A673 (cell line): ENCODE results near the gene SNCAIP. TPM values are rescaled to one million over a fixed set of nuclear protein-coding genes. Genes with fewer than 3 reads are reported as not detected.

Experiments used
- BruUV-seq: library from RNA; stranded (reverse); fragments of 400-500 nt; replicated peaks from 2 replicates; lab custom pipeline; 2021; lab: Mats Ljungman, UMichigan
- CTCF ChIA-PET: fragments of 300-600 bp; sonication (Branson Sonifier 250); formaldehyde crosslinking; loops from one replicate; lab custom pipeline; 2022; ENCODE audit warnings: antibody characterized with exemption; lab: Charles Lee
- POLR2A ChIA-PET: fragments of 300-600 bp; sonication (Branson Sonifier 250); formaldehyde crosslinking; loops from one replicate; lab custom pipeline; 2022; ENCODE audit warnings: antibody characterized with exemption; ENCODE audit not compliant: low non-redundant PET; lab: Charles Lee
- DNase-seq: peaks from one replicate; pipeline ENCODE4 v3.0.0-alpha.2; 2015; ENCODE audit warnings: low spot score
- H3K27ac ChIP-seq: fragments of 200-600 bp; sonication (generic); 2 replicates; pipeline ENCODE4 v1.5.1; 2016; ENCODE audit warnings: mixed run types, low read depth, mild to moderate bottlenecking, mixed read lengths, antibody characterized with exemption, low read length; ENCODE audit not compliant: poor library complexity, severe bottlenecking
- H3K27me3 ChIP-seq: fragments of 200-600 bp; sonication (generic); replicated peaks from 2 replicates; pipeline ENCODE4 v1.6.1; 2017; ENCODE audit warnings: mixed run types, low read depth, mild to moderate bottlenecking, mixed read lengths, antibody characterized with exemption, low read length; ENCODE audit not compliant: insufficient read depth, poor library complexity
- H3K36me3 ChIP-seq: fragments of 200-600 bp; sonication (generic); 2 replicates; pipeline ENCODE4 v1.6.1; 2016; ENCODE audit warnings: mixed run types, mild to moderate bottlenecking, mixed read lengths, antibody characterized with exemption, low read length; ENCODE audit not compliant: insufficient read depth, poor library complexity, severe bottlenecking
- H3K4me1 ChIP-seq: fragments of 200-600 bp; sonication (generic); 2 replicates; pipeline ENCODE4 v1.6.1; 2017; ENCODE audit warnings: mixed run types, mild to moderate bottlenecking, mixed read lengths, antibody characterized with exemption, low read length; ENCODE audit not compliant: insufficient read depth, poor library complexity, severe bottlenecking
- H3K4me3 ChIP-seq: fragments of 200-600 bp; sonication (generic); 2 replicates; pipeline ENCODE4 v1.5.1; 2016; ENCODE audit warnings: low read depth, mixed run types, mild to moderate bottlenecking, mixed read lengths, low read length; ENCODE audit not compliant: poor library complexity, severe bottlenecking
- H3K9me3 ChIP-seq: fragments of 200-600 bp; sonication (generic); 2 replicates; pipeline ENCODE4 v1.6.1; 2016; ENCODE audit warnings: mixed run types, low read depth, mild to moderate bottlenecking, mixed read lengths, antibody characterized with exemption, low read length; ENCODE audit not compliant: poor library complexity, severe bottlenecking
- EZH2 ChIP-seq: fragments of 200-600 bp; sonication (generic); IDR thresholded peaks from 2 replicates; pipeline ENCODE4 v1.6.1; 2017; ENCODE audit warnings: borderline replicate concordance, low read depth, mild to moderate bottlenecking, mixed read lengths, antibody characterized with exemption, low read length; ENCODE audit not compliant: poor library complexity, severe bottlenecking
- intact Hi-C: fragments of 100-400 bp; cut with micrococcal nuclease; formaldehyde crosslinking; loops from one replicate; pipeline ENCODE4 v1.10.0; 2022; ENCODE audit not compliant: unreplicated experiment
- total RNA-seq: library from RNA; stranded (reverse); gene quantifications from 2 replicates; pipeline ENCODE4 v1.2.3, GENCODE V29; 2021
- TF ChIP-seq, protein P1 (sequence below): fragments of 300-800, 200-600 bp; sonication (generic); conservative IDR thresholded peaks from 2 replicates; pipeline ENCODE4 v1.5.1; 2017; ENCODE audit warnings: low read depth, mild to moderate bottlenecking, antibody characterized with exemption, low read length, moderate library complexity, mixed read lengths

Gene SNCAIP
- total RNA-seq, 1 experiment from 2014 or later: not detected

DNA sequence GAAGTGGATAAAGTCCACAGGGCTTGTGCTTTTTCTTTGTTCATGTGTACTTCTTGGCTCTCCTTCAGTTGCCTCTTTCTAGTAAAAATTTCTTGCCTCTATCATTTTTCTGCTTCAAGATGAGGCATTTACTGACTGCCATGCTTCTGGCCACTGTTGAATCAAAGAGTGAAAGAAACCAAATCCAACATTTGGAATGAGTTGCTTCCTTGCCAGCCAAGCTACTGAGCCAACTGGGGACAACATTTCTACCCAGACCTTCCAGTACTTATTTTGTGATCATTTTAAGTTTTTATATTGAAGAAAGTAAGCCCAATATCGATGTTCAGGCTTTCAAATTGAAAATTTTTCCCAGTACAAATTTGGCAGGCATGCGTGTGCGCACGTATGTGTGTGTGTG lies 73.2 kb downstream of the SNCAIP start:
- ChIA-PET CTCF (no interaction called here), POLR2A (no interaction called here)
- Histone ChIP-seq H3K27ac (no peak overlapping the region), H3K4me3 (no peak overlapping the region), H3K27me3 (no peaks in the 10 kb centered on the region), H3K9me3 (no peaks in the 10 kb centered on the region), H3K4me1 (no peaks in the 10 kb centered on the region), H3K36me3 (no peaks in the 10 kb centered on the region)
- DNase-seq: no peak
- intact Hi-C loops: no loop called here
- no TSS peak for BruUV-seq
- TF ChIP-seq, protein P1, sequence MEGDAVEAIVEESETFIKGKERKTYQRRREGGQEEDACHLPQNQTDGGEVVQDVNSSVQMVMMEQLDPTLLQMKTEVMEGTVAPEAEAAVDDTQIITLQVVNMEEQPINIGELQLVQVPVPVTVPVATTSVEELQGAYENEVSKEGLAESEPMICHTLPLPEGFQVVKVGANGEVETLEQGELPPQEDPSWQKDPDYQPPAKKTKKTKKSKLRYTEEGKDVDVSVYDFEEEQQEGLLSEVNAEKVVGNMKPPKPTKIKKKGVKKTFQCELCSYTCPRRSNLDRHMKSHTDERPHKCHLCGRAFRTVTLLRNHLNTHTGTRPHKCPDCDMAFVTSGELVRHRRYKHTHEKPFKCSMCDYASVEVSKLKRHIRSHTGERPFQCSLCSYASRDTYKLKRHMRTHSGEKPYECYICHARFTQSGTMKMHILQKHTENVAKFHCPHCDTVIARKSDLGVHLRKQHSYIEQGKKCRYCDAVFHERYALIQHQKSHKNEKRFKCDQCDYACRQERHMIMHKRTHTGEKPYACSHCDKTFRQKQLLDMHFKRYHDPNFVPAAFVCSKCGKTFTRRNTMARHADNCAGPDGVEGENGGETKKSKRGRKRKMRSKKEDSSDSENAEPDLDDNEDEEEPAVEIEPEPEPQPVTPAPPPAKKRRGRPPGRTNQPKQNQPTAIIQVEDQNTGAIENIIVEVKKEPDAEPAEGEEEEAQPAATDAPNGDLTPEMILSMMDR: no peak
- TF ChIP-seq EZH2: no peak

DNA sequence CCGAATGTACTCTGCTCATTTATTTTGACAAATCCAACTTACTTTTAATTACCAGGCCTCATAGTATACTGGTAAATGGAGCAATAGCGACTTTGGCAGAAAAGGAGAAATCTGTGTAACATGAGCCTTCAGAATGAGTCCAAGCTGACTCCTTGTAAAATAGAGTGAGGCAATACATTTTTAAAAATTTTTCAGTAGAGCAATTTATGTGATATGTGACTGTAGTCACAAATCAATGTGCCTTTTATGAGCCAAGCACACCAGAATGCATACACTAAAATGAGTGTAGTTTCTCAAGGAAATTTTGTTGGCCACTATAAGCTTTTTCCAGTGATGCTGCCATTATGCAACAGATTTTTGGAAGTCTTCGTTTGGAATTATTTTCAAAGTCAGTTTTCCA lies 73.8 kb downstream of the SNCAIP start:
- BruUV-seq: no TSS peak
- no peak overlapping the region for H3K4me3 ChIP-seq
- no peaks in the 10 kb centered on the region for H3K9me3 ChIP-seq
- no peaks in the 10 kb centered on the region for H3K4me1 ChIP-seq
- intact Hi-C loops: no loop called here
- ChIA-PET POLR2A (no interaction called here), CTCF (no interaction called here)
- no peak overlapping the region for H3K27ac ChIP-seq
- no peak for TF ChIP-seq EZH2
- TF ChIP-seq, protein P1: no peak
- no peaks in the 10 kb centered on the region for H3K27me3 ChIP-seq
- no peak for DNase-seq
- no peaks in the 10 kb centered on the region for H3K36me3 ChIP-seq

DNA sequence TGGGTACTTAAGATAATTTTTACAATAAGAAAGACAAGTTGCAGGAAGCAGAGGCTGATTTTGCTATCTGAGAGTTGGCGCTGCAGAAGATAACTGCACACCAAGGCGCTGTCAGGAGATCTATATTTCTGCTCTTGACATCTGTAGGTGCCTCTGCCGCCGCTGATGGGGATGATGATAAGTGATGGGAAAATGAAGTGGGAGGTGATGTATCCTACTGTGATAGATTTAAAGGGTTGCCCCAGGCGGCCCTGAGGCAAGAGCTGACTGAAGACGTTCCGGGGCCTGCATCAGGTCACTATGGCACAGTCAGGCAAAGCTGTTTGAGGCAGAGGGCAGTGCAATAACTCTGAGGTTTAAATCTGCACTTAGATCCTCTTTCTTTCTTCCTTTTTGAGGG lies 78.1 kb downstream of the SNCAIP start:
- ChIA-PET POLR2A (no interaction called here), CTCF (no interaction called here)
- intact Hi-C loops: no loop called here
- TF ChIP-seq, protein P1: no peak
- TF ChIP-seq EZH2: no peak
- no TSS peak for BruUV-seq
- no peaks in the 10 kb centered on the region for H3K27me3 ChIP-seq
- H3K4me1 ChIP-seq: no peaks in the 10 kb centered on the region
- H3K27ac ChIP-seq: no peak overlapping the region
- no peaks in the 10 kb centered on the region for H3K36me3 ChIP-seq
- no peaks in the 10 kb centered on the region for H3K9me3 ChIP-seq
- no peak overlapping the region for H3K4me3 ChIP-seq
- no peak for DNase-seq
